WERI-Rb-1 (cell line): ENCODE results near the gene SS18.

ENCODE experiments used
- DNase-seq: peaks from one replicate; pipeline ENCODE4 v3.0.0-alpha.2; 2020
- H3K27ac ChIP-seq: fragments of 250-450 bp; sonication (Bioruptor Pico); 2 replicates; pipeline ENCODE4 v1.5.1; 2020; ENCODE audit warnings: mild to moderate bottlenecking, moderate library complexity
- H3K27me3 ChIP-seq: fragments of 250-450 bp; sonication (Bioruptor Pico); 2 replicates; pipeline ENCODE4 v1.5.1; 2021; ENCODE audit warnings: mild to moderate bottlenecking, low read depth, moderate library complexity; ENCODE audit not compliant: insufficient read depth, severe bottlenecking
- H3K36me3 ChIP-seq: fragments of 250-450 bp; sonication (Bioruptor Pico); 2 replicates; pipeline ENCODE4 v1.5.1; 2020; ENCODE audit warnings: mild to moderate bottlenecking, moderate library complexity
- H3K4me3 ChIP-seq: 2 replicates; pipeline ENCODE4 v1.5.1; 2011; ENCODE audit warnings: low read depth, mild to moderate bottlenecking, control low read depth, low read length
- H3K9me3 ChIP-seq: fragments of 250-450 bp; sonication (Bioruptor Pico); 2 replicates; pipeline ENCODE4 v1.5.1; 2021; ENCODE audit warnings: mild to moderate bottlenecking, moderate library complexity; ENCODE audit not compliant: severe bottlenecking
- CTCF ChIP-seq: IDR thresholded peaks from 2 replicates; pipeline ENCODE4 v1.5.1; 2011; ENCODE audit warnings: low read depth, mild to moderate bottlenecking, control low read depth, inconsistent platforms, low read length

SS18 gene

GRCh38 chr18:26046419-26047077 is 43.9 kb downstream of the SS18 start:
- Histone ChIP-seq H3K27me3 (no peaks in the 10 kb centered on the region), H3K4me3 (no peak overlapping the region), H3K36me3 (peaks cover 12% of the 10 kb centered on the region), H3K27ac (no peak overlapping the region), H3K9me3 (no peaks in the 10 kb centered on the region)
- no peak for DNase-seq
- no peak for TF ChIP-seq CTCF

- Histone ChIP-seq H3K4me3 (no peak overlapping the region), H3K36me3 (peaks cover 6% of the 10 kb centered on the region), H3K9me3 (no peaks in the 10 kb centered on the region), H3K27ac (no peak overlapping the region), H3K27me3 (no peaks in the 10 kb centered on the region)
- no peak for TF ChIP-seq CTCF
- no peak for DNase-seq
Observed at GRCh38 chr18:26044807-26045206, 45.6 kb downstream of the SS18 start.

GRCh38 chr18:26040051-26040656 is 50.3 kb downstream of the SS18 start:
- no peak overlapping the region for H3K4me3 ChIP-seq
- no peak for TF ChIP-seq CTCF
- H3K27ac ChIP-seq, result no peak overlapping the region
- H3K27me3 ChIP-seq, result no peaks in the 10 kb centered on the region
- H3K36me3 ChIP-seq, result peaks cover 19% of the 10 kb centered on the region
- DNase-seq, result no peak
- H3K9me3 ChIP-seq, result no peaks in the 10 kb centered on the region

GRCh38 chr18:26039203-26039602 is 51.2 kb downstream of the SS18 start:
- no peak for DNase-seq
- Histone ChIP-seq H3K27me3 (no peaks in the 10 kb centered on the region), H3K36me3 (peaks cover 24% of the 10 kb centered on the region), H3K27ac (no peak overlapping the region), H3K4me3 (no peak overlapping the region), H3K9me3 (no peaks in the 10 kb centered on the region)
- no peak for TF ChIP-seq CTCF

GRCh38 chr18:26036635-26037034 is 53.8 kb downstream of the SS18 start:
- H3K36me3 ChIP-seq, result peaks cover 43% of the 10 kb centered on the region
- H3K4me3 ChIP-seq, result no peak overlapping the region
- no peaks in the 10 kb centered on the region for H3K9me3 ChIP-seq
- no peak for DNase-seq
- no peak for TF ChIP-seq CTCF
- no peak overlapping the region for H3K27ac ChIP-seq
- H3K27me3 ChIP-seq, result no peaks in the 10 kb centered on the region
